Measurements from ENCODE around the gene NTNG1.

NTNG1 gene

DNA sequence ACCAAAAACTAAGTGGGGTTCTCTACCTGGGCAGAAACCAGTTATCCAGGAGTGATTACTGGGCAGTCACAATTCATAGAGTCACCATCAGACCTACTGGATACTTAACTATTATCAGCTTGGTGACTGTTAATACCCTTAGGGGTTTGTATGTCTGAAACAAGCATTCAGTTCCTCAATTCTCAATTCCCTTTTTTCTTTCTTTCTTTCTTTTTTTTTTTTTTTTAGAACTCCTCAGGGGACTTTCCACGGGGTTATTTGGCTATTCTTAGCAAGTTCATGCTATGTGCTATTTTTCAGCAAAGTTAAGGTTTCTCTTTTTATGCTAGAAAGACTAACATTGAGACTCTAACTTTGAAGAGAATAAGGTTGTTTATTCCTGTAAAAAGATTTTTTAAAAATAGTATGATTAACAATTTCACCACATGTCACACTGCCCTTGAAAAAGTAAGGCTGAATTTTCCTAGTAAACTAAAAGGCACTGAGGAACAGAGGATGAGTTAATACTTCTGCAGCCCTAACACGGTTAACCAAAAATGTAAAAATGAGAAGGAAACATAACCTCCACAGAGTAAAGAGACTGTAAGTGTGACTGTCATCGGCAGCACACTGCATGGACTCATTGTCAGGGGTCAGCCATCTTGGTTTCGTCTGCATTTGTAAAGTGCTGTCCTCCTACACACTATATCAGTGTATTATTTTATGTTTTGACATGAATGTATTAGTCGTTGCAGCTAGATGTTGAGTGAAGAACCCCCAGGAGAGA lies 310.2 kb downstream of the NTNG1 start:
- ChIA-PET POLR2A (no interaction called here), CTCF (no interaction called here)
- DNase-seq (ENCODE audit: extremely low spot score), result no peak
- TF ChIP-seq CTBP1 (IDR thresholded peaks at IDR 0.05; ENCODE audit: borderline replicate concordance) (no peak), HDGF (IDR thresholded peaks at IDR 0.05; ENCODE audit: borderline replicate concordance) (no peak), ELF4 (IDR thresholded peaks at IDR 0.05) (no peak), FOXM1 (IDR thresholded peaks at IDR 0.05; ENCODE audit: borderline replicate concordance) (no peak), FOXA1 (IDR thresholded peaks at IDR 0.05) (no peak), L3MBTL2 (conservative IDR thresholded peaks at IDR 0.05) (no peak), NFRKB (IDR thresholded peaks at IDR 0.05) (no peak), SP1 (IDR thresholded peaks at IDR 0.05) (no peak), FOXK2 (IDR thresholded peaks at IDR 0.05) (no peak), BHLHE40 (IDR thresholded peaks at IDR 0.05; ENCODE audit: borderline replicate concordance) (no peak), ARNT (IDR thresholded peaks at IDR 0.05) (no peak), ZNF384 (IDR thresholded peaks at IDR 0.05) (no peak), TARDBP (IDR thresholded peaks at IDR 0.05) (no peak), SUZ12 (IDR thresholded peaks at IDR 0.05) (no peak), LEF1 (IDR thresholded peaks at IDR 0.05; ENCODE audit: borderline replicate concordance) (no peak)
- TF ChIP-seq, protein P1, sequence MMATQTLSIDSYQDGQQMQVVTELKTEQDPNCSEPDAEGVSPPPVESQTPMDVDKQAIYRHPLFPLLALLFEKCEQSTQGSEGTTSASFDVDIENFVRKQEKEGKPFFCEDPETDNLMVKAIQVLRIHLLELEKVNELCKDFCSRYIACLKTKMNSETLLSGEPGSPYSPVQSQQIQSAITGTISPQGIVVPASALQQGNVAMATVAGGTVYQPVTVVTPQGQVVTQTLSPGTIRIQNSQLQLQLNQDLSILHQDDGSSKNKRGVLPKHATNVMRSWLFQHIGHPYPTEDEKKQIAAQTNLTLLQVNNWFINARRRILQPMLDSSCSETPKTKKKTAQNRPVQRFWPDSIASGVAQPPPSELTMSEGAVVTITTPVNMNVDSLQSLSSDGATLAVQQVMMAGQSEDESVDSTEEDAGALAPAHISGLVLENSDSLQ (IDR thresholded peaks at IDR 0.05), result no peak

DNA sequence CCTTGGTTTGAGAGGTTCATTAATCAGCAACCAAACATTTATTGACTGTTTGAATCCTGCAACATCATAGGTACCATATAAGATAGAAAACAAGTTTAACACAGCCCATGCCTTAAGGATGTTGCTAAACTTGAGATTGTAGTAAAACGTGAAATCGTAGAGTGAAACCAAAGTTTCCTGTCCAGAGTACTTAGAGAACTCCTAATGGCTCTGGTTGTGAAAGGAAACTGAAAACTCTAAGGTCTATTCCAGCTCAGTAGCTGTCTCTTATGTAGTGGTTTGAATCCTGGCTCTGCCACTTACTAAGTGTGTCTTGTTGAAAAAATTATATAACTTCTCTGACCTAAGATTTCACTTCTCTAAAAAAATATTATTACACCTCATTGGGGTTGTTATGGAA lies 310.9 kb downstream of the NTNG1 start:
- ChIA-PET POLR2A (no interaction called here), CTCF (no interaction called here)
- TF ChIP-seq ELF4 (IDR thresholded peaks at IDR 0.05) (no peak), L3MBTL2 (conservative IDR thresholded peaks at IDR 0.05) (no peak), SUZ12 (IDR thresholded peaks at IDR 0.05) (no peak), ZNF384 (IDR thresholded peaks at IDR 0.05) (no peak), FOXK2 (IDR thresholded peaks at IDR 0.05) (no peak), FOXM1 (IDR thresholded peaks at IDR 0.05; ENCODE audit: borderline replicate concordance) (no peak), FOXA1 (IDR thresholded peaks at IDR 0.05) (no peak), SP1 (IDR thresholded peaks at IDR 0.05) (no peak), CTBP1 (IDR thresholded peaks at IDR 0.05; ENCODE audit: borderline replicate concordance) (no peak), LEF1 (IDR thresholded peaks at IDR 0.05; ENCODE audit: borderline replicate concordance) (no peak), BHLHE40 (IDR thresholded peaks at IDR 0.05; ENCODE audit: borderline replicate concordance) (no peak), TARDBP (IDR thresholded peaks at IDR 0.05) (no peak), NFRKB (IDR thresholded peaks at IDR 0.05) (no peak), ARNT (IDR thresholded peaks at IDR 0.05) (no peak)
- TF ChIP-seq, protein P1 (IDR thresholded peaks at IDR 0.05), result no peak
- DNase-seq (ENCODE audit: extremely low spot score), result no peak

- POLR2A ChIA-PET, result no interaction called here
- CTCF ChIA-PET, result no interaction called here
- no peak for DNase-seq (ENCODE audit: extremely low spot score)
- TF ChIP-seq CTBP1 (IDR thresholded peaks at IDR 0.05; ENCODE audit: borderline replicate concordance) (no peak), LEF1 (IDR thresholded peaks at IDR 0.05; ENCODE audit: borderline replicate concordance) (no peak)
These were observed 314.0 kb downstream of the NTNG1 start for GRCh38 chr1:107454791-107455190.

DNA sequence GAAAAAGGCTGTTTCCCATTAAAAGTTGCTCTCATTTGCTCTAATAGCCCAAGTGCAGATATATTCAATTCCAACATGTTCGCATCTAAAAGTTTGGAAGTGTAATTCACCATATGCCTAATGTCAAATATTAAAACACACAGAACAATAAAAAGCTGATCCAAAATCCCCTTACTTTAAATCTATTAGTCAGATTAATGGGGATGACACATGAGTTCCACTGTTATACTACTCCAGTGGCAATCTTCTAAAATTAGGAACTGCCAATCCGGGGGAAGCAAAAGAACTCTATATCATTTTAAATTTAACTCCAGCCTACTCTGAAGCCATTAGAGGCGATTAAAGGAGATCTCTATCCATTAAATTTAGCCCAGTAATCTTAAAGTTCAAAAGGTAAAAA lies 317.1 kb downstream of the NTNG1 start:
- no peak for TF ChIP-seq BHLHE40 (IDR thresholded peaks at IDR 0.05; ENCODE audit: borderline replicate concordance)
- TF ChIP-seq TARDBP (IDR thresholded peaks at IDR 0.05), result no peak
- TF ChIP-seq FOXA1 (IDR thresholded peaks at IDR 0.05), result no peak
- no peak for TF ChIP-seq SP1 (IDR thresholded peaks at IDR 0.05)
- TF ChIP-seq CTBP1 (IDR thresholded peaks at IDR 0.05; ENCODE audit: borderline replicate concordance), result no peak
- no peak for TF ChIP-seq ARNT (IDR thresholded peaks at IDR 0.05)
- no peak for TF ChIP-seq L3MBTL2 (conservative IDR thresholded peaks at IDR 0.05)
- TF ChIP-seq NFRKB (IDR thresholded peaks at IDR 0.05), result no peak
- TF ChIP-seq SUZ12 (IDR thresholded peaks at IDR 0.05), result no peak
- no peak for TF ChIP-seq FOXK2 (IDR thresholded peaks at IDR 0.05)
- TF ChIP-seq LEF1 (IDR thresholded peaks at IDR 0.05; ENCODE audit: borderline replicate concordance), result no peak
- TF ChIP-seq, protein P1 (IDR thresholded peaks at IDR 0.05), result no peak
- TF ChIP-seq ZNF384 (IDR thresholded peaks at IDR 0.05), result no peak
- TF ChIP-seq ELF4 (IDR thresholded peaks at IDR 0.05), result no peak
- TF ChIP-seq FOXM1 (IDR thresholded peaks at IDR 0.05; ENCODE audit: borderline replicate concordance), result no peak
- TF ChIP-seq HDGF (IDR thresholded peaks at IDR 0.05; ENCODE audit: borderline replicate concordance), result no peak
- DNase-seq (ENCODE audit: extremely low spot score), result no peak
- CTCF ChIA-PET, result no interaction called here
- POLR2A ChIA-PET, result no interaction called here

DNA sequence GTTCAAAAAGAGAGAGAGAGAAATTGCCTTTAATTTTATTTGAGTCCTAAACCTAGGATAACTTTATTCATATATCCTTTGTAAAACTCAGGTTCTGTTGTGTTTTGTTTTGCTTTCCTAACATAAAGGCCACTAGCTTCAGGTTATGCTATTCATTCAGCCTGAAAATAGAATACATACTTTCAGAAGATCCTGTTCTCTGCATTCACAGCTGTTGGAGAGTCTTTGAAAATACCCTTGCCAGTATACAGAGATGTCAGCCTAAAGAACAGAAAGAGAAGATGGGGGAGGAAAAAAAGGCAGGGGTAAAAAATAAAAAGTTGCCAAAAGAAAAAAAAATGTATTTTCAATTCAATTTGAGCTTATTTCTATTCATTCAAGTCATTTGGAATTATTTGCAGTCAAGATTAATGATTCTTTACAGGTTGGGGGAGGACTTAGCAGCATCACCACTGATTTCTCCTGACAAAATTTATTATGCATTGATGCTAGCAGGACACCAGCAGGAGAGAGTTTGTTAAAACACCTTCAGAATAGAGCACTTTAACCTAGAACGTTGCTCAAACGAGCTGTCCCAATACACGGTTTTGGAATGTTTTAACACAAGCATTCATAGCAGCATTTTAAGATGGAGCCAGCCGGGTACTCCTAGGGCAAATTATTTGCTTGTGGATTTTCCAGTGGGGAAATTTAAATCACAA lies 318.5 kb downstream of the NTNG1 start:
- no peak for DNase-seq (ENCODE audit: extremely low spot score)
- TF ChIP-seq HDGF (IDR thresholded peaks at IDR 0.05; ENCODE audit: borderline replicate concordance), result no peak
- no peak for TF ChIP-seq BHLHE40 (IDR thresholded peaks at IDR 0.05; ENCODE audit: borderline replicate concordance)
- TF ChIP-seq, protein P1 (IDR thresholded peaks at IDR 0.05), result no peak
- TF ChIP-seq SUZ12 (IDR thresholded peaks at IDR 0.05), result no peak
- no peak for TF ChIP-seq FOXM1 (IDR thresholded peaks at IDR 0.05; ENCODE audit: borderline replicate concordance)
- no peak for TF ChIP-seq SP1 (IDR thresholded peaks at IDR 0.05)
- no peak for TF ChIP-seq CTBP1 (IDR thresholded peaks at IDR 0.05; ENCODE audit: borderline replicate concordance)
- TF ChIP-seq LEF1 (IDR thresholded peaks at IDR 0.05; ENCODE audit: borderline replicate concordance), result no peak
- no peak for TF ChIP-seq FOXK2 (IDR thresholded peaks at IDR 0.05)
- no peak for TF ChIP-seq NFRKB (IDR thresholded peaks at IDR 0.05)
- no peak for TF ChIP-seq FOXA1 (IDR thresholded peaks at IDR 0.05)
- no peak for TF ChIP-seq ZNF384 (IDR thresholded peaks at IDR 0.05)
- TF ChIP-seq L3MBTL2 (conservative IDR thresholded peaks at IDR 0.05), result no peak
- TF ChIP-seq TARDBP (IDR thresholded peaks at IDR 0.05), result no peak
- TF ChIP-seq ARNT (IDR thresholded peaks at IDR 0.05), result no peak
- TF ChIP-seq ELF4 (IDR thresholded peaks at IDR 0.05), result no peak
- ChIA-PET POLR2A (no interaction called here), CTCF (interaction anchor here (1.0 kb wide), 1 partner anchor 17 kb away, joined by 5 read pairs; no protein-coding TSS in a partner anchor)

Measured in HEK293T (cell line).